NT2/D1 (cell line): ENCODE data around the gene CDC42SE1.

Source experiments
- DNase-seq: peaks from one replicate; pipeline ENCODE4 v3.0.0-alpha.2; 2011; ENCODE audit warnings: low read depth, low spot score
- H3K27me3 ChIP-seq: 2 replicates; pipeline ENCODE4 v1.6.0; 2011; ENCODE audit warnings: mild to moderate bottlenecking; ENCODE audit not compliant: insufficient read length, insufficient read depth
- H3K36me3 ChIP-seq: 2 replicates; pipeline ENCODE4 v1.6.1; 2011; ENCODE audit warnings: mild to moderate bottlenecking, low read length, mixed read lengths; ENCODE audit not compliant: insufficient read depth, insufficient read length
- H3K4me1 ChIP-seq: 2 replicates; pipeline ENCODE4 v1.5.1; 2011; ENCODE audit not compliant: insufficient read depth, insufficient read length
- H3K4me3 ChIP-seq: 2 replicates; pipeline ENCODE4 v1.5.1; 2011; ENCODE audit warnings: low read depth; ENCODE audit not compliant: insufficient read length
- H3K9ac ChIP-seq: 2 replicates; pipeline ENCODE4 v1.6.0; 2011; ENCODE audit warnings: low read depth; ENCODE audit not compliant: insufficient read length
- H3K9me3 ChIP-seq: 2 replicates; pipeline ENCODE4 v1.5.1; 2011; ENCODE audit warnings: mild to moderate bottlenecking, low read length; ENCODE audit not compliant: insufficient read depth
- SUZ12 ChIP-seq: IDR thresholded peaks from 2 replicates; pipeline ENCODE4 v1.6.1; 2011; ENCODE audit not compliant: insufficient read length, insufficient read depth; ENCODE audit errors: extremely low read depth
- YY1 ChIP-seq: IDR thresholded peaks from 2 replicates; pipeline ENCODE4 v1.6.1; 2011; ENCODE audit not compliant: insufficient read length, insufficient read depth
- ZNF274 ChIP-seq: IDR thresholded peaks from 2 replicates; pipeline ENCODE4 v1.6.1; 2011; ENCODE audit warnings: mild to moderate bottlenecking, low read depth, low read length

The CDC42SE1 gene

DNA sequence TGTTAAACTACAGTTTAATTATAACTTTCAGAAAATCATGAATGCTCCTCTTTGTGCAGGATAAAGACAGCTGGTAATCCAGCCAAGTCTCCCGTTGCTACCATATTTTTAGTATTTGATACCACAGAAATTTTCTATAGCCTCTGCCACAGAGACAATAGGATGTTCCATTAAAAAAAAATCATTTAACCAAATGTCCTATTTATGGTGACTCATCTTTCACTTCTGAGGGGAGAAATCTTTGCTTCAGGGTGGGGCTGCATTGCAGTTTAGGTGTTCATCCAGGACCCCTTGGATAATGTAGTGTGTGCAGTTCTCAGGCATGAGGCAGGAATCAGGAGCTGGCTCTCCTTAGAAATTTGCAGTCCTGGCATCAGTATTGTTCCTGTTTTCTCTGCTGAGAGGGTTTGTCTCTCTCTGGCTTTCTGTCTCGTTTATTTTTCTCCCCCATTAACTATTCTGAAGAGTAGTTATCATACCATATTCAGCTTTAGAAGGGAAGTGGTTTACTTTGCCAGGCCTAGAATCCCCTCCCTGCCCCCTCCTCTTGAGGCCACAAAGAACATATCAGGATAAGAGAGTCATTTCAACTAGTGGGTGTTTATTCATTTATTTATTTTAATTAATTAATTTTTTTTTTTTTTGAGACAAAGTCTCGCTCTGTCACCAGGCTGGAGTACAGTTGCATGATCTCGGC, 48.1 kb downstream of the CDC42SE1 start:
- peaks cover 8% of the 10 kb centered on the region for H3K36me3 ChIP-seq

DNA sequence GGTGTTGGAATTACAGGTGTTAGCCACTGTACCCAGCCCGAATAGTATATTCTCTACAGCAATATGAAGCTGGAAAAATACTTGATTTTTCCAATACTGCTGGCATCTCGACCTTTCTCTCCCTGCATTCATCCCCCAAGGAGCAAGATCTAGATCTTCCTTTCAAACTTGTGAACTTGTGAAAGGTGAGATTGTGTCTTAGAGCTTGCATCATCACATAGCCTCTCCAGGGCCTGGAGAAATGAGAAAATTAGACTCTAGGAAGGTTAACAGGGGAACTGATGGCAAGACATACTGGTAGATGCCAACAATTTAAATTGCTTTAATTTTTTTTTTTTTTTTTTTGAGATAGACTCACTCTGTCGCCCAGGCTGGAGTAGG, 49.1 kb downstream of the CDC42SE1 start:
- TF ChIP-seq YY1 (no peak), SUZ12 (no peak), ZNF274 (no peak)
- no peak overlapping the region for H3K4me3 ChIP-seq
- peaks cover 4% of the 10 kb centered on the region for H3K36me3 ChIP-seq
- no peaks in the 10 kb centered on the region for H3K27me3 ChIP-seq
- H3K4me1 ChIP-seq, result peaks cover 6% of the 10 kb centered on the region
- no peak for DNase-seq
- no peaks in the 10 kb centered on the region for H3K9me3 ChIP-seq
- no peak overlapping the region for H3K9ac ChIP-seq

More for the DNA sequence above, 48.1 kb downstream of the CDC42SE1 start:
- H3K9ac ChIP-seq, result peak overlapping the region; percentile 16
- no peak overlapping the region for H3K4me3 ChIP-seq
- DNase-seq, result no peak
- H3K27me3 ChIP-seq, result no peaks in the 10 kb centered on the region
- no peak for TF ChIP-seq YY1
- H3K9me3 ChIP-seq, result no peaks in the 10 kb centered on the region
- H3K4me1 ChIP-seq, result peaks cover 6% of the 10 kb centered on the region

DNA sequence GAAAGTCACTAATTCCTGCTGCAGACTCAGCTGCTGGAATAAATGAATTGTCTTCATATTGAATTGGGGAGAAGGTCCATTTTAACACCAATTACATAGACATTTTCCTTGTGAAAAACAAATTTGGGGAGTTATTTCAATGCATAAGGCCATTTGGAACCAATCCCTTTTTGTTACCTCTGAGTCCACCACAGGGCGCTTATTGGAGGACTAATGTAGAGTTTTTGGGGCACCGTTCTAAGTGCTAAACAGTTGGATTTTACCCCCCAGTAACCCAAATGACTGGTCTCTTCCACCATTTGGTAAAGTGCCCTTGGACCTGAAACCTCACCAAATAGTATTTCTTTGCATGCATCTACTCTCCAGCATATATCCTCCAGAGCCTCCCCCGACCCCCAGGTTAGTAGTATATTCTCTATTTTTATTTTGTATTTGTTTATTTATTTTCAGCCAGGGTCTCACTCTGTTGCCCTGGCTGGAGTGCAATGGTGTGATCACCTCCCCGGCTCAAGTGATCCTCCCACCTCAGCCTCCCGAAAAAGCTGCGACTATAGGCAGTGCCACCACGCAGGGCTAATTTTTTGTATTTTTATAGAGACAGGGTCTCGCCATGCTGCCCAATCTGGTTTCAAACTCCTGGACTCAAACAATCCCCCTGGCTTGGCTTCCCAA, 49.6 kb downstream of the CDC42SE1 start:
- no peak overlapping the region for H3K4me3 ChIP-seq
- no peak for DNase-seq
- H3K27me3 ChIP-seq, result no peaks in the 10 kb centered on the region
- no peak overlapping the region for H3K9ac ChIP-seq
- no peak for TF ChIP-seq SUZ12
- no peak for TF ChIP-seq YY1
- no peak for TF ChIP-seq ZNF274
- peaks cover 6% of the 10 kb centered on the region for H3K4me1 ChIP-seq
- no peaks in the 10 kb centered on the region for H3K9me3 ChIP-seq
- peaks cover 4% of the 10 kb centered on the region for H3K36me3 ChIP-seq

DNA sequence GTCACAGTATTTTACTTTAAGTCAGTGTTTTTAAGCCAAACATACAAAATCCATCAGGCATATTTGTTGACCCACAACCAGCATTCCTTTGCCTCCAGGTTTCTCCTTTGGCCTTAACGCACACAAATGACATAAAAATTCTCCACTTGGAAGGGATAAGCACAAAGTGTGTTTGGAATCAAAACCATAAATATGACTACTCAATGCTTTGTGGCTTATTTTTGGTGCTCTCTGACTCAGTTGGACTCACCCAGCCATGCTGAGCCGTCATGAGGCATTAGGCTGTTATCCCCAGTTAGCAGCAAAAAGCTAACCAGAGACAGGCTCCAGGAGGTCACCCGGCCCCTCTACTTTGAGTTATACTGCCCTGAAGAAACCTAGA, 50.2 kb downstream of the CDC42SE1 start:
- no peak for TF ChIP-seq SUZ12
- TF ChIP-seq YY1, result no peak
- no peak for TF ChIP-seq ZNF274
- DNase-seq, result no peak
- no peaks in the 10 kb centered on the region for H3K9me3 ChIP-seq
- H3K9ac ChIP-seq, result peak overlapping the region; percentile 97
- no peaks in the 10 kb centered on the region for H3K27me3 ChIP-seq
- H3K4me1 ChIP-seq, result peaks cover 6% of the 10 kb centered on the region
- H3K36me3 ChIP-seq, result peaks cover 4% of the 10 kb centered on the region
- H3K4me3 ChIP-seq, result peak overlapping the region; percentile 90

DNA sequence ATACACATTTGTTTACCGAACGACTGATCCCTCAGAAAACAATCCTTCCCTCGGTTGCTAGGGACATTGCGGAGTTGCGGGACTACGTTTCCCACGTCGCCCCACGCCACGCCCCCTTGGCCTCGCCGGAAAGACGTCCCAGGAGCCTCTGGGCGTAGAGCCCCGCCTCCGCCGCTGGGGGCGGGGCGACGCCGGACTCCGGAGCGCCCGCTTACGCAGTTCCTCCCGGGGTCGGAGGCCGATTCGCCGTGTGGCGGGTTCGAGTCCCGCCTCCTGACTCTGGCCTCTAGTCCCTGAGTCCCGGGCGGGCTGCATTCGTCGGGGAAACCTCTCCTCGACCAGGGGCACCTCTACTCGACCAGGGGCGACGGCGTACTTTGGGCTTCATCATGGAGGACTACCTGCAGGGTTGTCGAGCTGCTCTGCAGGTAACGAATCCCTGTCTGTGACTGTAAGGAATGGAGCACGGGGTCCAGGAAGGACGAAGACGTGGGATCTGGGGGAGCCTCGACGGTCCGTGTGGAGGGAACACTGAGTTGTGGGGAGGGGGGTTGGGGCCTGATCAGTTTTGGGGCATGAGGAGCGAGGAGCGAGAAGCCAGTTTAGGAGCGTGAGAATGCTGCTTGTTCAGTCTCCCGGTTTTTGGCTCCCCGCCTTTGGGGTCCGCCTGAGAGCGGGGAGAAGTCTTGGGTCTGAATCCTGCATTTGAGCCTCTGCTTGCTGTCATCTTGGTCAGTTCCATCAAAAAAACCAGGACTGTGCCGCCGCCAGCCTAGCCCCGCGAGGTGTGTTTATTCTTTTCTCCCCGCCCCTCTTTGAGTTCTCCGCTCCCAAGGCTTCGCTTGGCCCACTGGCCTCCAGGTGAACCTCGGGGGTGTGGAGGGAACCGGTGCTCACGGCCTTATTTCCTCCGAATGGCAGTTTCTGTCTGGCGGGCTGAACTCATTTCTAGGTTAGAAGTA, 50.9 kb downstream of the CDC42SE1 start, which contains the start of gene PRUNE1:
Gene PRUNE1, plus strand, starts transcription at position 206 of the 962 bp plus-strand sequence. Its CDS starts 184 bp downstream, at position 390.
- H3K4me3 ChIP-seq, result peak within 1 kb of the TSS; percentile 90
- H3K9ac ChIP-seq, result peak within 1 kb of the TSS; percentile 97
- H3K9me3 ChIP-seq, result no peaks in the 10 kb centered on the region
- TF ChIP-seq ZNF274, result no peak
- peak; percentile 30 for TF ChIP-seq YY1
- no peak for TF ChIP-seq SUZ12
- peak; percentile 99 for DNase-seq
- H3K27me3 ChIP-seq, result no peaks in the 10 kb centered on the region
- peaks cover 4% of the 10 kb centered on the region for H3K36me3 ChIP-seq
- H3K4me1 ChIP-seq, result peaks cover 6% of the 10 kb centered on the region

DNA sequence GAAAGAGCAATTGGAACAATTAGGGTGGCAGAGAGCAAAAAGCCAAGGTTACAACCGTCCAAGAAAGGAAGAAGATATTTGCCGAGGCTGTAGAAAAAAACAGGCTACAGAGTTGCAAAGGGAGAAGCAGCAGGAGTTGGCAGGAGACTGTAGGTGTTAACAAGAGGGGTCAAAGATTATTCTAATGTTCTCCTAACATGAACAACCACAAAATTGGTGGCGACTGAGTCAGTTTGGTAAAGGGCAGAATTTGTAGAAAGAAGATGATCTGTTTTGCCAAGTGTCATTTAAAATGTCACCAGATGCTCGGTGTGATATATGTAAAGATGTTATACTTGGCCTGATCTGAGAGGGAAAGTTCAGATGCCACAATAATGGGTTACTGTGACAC, 51.6 kb downstream of the CDC42SE1 start:
- TF ChIP-seq SUZ12, result no peak
- Histone ChIP-seq H3K4me1 (peaks cover 6% of the 10 kb centered on the region), H3K27me3 (no peaks in the 10 kb centered on the region), H3K9me3 (no peaks in the 10 kb centered on the region), H3K4me3 (peak overlapping the region; percentile 29), H3K9ac (peak overlapping the region; percentile 52), H3K36me3 (peaks cover 4% of the 10 kb centered on the region)
- no peak for DNase-seq

DNA sequence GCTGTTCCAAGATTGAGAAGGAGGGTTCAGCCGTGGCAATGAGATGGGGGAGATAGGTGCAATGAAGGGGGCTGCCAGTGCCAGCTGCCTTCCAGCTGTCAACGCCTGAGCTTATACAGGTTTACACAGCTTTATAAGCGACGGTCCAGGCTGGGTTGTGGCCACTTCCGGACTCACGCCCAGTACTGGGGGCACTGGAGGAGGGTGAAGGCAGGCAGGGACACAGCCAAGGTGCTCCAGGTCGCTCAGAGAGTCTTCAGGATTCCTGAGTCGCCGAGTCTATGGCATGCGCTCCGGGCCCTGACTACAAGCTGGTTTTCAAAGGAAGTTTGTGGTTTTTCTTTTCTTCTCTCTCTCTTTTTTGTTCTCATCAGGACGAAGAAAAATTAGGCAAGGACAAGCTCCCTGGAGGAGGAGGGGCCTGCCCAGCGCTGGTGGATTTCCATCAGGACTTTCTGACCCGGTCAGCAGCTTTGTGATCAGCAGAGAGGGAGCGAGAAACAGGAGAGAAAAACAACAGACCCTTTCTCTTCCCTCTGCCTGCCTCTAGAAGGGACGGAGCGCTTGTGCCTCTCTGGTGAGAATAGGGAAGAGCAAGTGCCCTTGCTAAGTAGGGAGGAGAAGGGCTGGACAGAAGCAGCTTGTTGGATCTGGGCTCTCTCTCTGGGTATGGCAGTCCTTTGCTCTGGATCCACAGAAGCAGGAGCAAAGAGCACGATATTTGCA, 52.9 kb downstream of the CDC42SE1 start, which contains the start of gene MINDY1:
Gene MINDY1, minus strand, starts transcription at position 576 of the 726 bp plus-strand sequence. CDS start 4,285 bp downstream, outside the sequence.
- Histone ChIP-seq H3K36me3 (peaks cover 4% of the 10 kb centered on the region), H3K4me3 (peak within 1 kb of the TSS; percentile 38), H3K9ac (peak within 1 kb of the TSS; percentile 57), H3K27me3 (no peaks in the 10 kb centered on the region), H3K4me1 (peaks cover 6% of the 10 kb centered on the region), H3K9me3 (no peaks in the 10 kb centered on the region)
- peak; percentile 87 for DNase-seq
- no peak for TF ChIP-seq YY1
- no peak for TF ChIP-seq SUZ12
- TF ChIP-seq ZNF274, result no peak
